Measurements from ENCODE around the gene LTF. TPM values are rescaled to one million over a fixed set of nuclear protein-coding genes. Genes with fewer than 3 reads are reported as not detected.
"Not testable (repeated sequence)": the region's sequence is repeated elsewhere in the genome, so short reads cannot be mapped to it uniquely, and the experiment has no call there.

Gene LTF
- polyA plus RNA-seq (ENCODE audit: insufficient read length in 4 of 4) = 1 to 10 TPM; 1.5 to 2.9 (median 2.3) TPM

DNA sequence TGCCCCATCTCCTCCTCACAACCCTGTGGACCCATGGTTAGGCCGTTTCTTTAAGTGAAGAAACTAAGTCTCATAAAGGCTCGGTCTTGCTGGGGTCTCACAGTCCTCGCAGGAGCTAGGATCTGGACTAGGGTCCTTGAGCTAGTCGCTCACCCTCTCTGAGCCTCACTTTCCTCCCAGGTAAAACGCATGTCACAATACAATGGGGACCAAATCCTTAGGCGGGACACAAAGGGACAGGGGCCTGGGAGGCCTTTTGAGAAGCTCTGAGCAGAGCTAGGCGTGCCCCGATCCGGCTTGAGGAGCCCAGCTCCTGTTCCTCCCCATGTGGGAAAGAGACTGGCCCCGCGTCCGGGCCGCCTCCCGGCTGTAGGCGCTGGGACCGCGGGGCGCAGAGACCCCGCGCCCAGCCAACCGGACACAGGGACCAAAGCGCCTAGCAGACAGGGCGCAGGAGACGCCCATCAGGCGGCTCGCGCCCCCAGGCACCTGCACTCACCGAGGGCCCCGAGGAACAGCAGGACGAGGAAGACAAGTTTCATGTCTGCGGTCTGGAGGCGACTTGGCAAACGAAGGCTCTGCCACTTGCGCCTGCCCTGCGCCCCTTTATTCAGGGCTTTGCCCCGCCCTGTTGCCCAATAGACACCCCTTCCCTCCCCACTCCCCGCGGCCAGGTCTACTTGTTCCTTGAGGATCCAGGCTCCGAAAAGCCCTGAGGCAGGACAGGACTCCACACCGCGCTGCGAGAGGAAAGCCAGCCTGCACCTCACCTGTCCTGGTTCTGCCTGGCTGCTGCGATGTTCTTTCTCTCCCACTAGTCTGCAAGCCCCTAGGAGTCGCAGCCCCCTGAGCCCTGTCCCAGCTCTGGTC is at the start of gene LTF:
Gene LTF (minus strand): TSS at position 580 of the 870 bp plus-strand sequence. CDS start 38 bp downstream, at position 542.
- DNase-seq (ENCODE audit: low read depth in 4 of 4, low spot score in 3 of 4) = no peak

DNA sequence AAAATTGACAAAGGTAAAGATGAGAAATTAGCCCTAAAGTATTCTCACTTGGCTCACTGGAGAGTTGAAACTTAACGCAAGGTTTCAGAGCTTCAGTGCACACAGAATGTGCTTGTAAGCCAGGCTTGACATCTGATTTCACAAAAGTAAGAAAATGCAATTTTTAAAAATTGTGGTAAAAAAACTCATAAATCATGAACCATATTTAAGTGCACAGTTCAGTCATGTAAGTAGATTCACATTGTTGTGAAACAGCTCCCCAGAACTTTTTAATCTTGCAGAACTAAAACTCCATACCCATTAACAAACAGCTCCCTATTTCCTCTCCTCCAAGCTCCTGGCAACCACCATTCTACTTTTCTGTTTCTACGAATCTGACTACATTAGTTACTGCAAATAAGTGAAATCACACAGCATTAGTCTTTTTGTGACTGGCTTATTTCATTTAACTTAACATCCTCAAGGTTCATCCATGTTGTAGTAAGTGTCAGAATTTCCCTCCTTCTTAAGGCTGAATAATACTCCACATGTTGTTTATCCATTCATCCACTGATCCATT is 47.6 kb upstream of the LTF start:
- no peak for DNase-seq (ENCODE audit: low read depth in 4 of 4, low spot score in 3 of 4)

DNA sequence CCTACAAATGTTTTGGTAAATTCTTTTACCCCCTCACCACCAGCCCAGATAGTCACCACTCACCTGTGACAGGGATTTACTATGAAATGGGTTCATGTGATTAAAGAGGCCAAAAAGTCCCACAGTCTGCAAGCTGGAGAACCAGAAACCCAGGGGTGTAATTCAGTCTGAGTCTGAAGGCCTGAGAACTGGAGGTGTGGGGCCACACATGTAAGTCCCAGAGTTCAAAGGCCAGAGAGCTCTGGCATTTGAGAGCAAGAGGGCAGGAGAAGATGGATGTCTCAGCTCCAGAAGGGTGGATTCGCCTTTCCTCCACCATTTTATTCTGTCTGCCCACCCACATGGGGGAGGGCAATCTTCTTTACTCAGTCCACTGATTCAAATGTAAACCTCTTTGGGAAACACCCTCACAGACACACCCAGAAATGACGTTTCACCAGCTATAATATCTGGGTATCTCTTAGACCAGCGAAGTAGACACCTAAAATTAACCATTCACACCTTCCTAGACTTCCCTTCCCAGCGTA is 45.0 kb upstream of the LTF start:
- DNase-seq (ENCODE audit: low read depth in 4 of 4, low spot score in 3 of 4) = no peak

DNA sequence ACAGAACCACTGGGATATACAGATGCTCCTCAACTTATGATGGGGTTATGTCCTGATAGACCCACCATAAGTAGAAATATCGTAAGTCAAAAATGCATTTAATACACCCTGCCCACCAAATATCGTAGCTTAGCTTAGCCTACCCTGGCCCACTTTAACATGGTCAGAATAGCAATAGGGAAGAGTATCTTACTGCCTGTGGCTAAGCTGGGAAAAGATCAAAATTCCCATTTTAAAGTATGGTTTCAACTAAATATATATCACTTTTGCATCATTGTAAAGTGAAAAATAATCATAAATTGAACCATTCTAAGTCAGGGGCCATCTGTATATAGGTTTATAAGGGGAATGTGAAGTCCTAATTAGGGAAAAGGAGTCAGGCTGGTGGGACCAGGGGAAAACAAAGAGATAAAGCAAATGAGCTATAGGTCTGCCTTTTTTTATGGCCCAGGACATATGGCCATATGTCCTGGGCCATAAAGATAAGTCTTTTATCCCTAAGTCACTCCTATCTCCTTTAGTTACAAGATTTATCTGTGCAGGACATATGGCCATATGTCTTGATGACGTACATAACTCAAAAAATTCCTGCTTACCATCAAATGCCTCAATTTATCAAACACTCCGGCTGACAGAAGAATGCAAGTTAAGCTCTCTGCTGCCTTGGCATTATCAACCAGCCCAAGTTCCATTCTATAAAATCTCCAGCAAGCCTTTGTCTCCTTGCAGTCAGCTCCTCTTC is 44.3 kb upstream of the LTF start:
- DNase-seq (ENCODE audit: low read depth in 4 of 4, low spot score in 3 of 4) = no peak

DNA sequence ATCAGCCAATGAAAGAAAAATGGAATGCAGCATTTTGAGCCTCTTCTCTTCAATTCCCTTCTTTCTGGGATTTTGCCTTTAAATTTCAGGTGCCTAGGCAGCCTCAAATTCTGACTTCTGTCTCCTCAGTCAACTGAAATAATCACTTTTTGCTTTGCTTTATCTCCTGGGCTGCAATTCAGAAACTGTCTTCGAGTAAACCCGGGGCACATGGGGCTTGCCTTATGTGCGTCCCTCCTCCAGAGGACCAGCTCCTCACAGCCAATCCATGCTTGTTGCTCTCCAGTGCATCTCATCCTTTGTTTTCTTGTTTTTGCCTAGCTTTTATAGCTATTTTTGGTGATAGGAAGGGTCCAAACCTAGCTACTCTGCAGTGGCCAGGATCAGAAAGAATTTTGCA is 41.8 kb upstream of the LTF start:
- no peak for DNase-seq (ENCODE audit: low read depth in 4 of 4, low spot score in 3 of 4)

DNA sequence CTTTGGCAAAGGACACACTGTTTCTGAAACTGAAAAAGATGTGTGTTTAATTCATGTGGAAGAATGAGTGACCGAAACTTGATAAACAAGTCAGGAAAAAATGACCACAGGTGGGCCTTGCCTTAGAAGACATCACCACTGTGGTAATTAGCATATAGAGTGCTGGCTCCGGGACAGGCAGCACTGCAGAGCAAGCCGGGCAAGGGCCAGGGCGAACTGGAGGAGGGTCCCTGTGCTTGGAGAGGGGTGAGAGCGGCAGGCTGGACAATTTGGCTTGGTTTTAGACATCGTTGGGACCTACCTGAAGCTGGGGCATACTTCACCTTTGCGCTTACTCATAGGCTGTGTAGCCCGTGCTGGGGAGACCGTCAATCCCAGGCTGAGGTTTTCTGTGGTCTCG is 41.2 kb upstream of the LTF start:
- no peak for DNase-seq (ENCODE audit: low read depth in 4 of 4, low spot score in 3 of 4)

DNA sequence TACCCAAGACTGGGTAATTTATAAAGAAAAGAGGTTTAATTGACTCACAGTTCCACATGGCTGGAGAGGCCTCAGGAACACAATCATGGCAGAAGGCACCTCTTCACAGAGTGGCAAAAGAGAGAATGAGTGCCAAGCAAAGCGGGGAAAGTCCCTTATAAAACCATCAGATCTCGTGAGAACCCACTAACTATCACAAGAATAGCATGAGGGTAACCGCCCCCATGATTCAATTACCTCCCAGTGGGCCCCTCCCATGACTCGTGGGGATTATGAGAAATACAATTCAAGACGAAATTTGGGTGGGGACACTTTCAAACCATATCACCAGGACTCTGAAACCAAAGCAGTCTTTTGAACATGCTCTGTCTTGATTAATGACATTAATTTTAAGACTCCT is 40.1 kb upstream of the LTF start:
- DNase-seq (ENCODE audit: low read depth in 4 of 4, low spot score in 3 of 4) = no peak

DNA sequence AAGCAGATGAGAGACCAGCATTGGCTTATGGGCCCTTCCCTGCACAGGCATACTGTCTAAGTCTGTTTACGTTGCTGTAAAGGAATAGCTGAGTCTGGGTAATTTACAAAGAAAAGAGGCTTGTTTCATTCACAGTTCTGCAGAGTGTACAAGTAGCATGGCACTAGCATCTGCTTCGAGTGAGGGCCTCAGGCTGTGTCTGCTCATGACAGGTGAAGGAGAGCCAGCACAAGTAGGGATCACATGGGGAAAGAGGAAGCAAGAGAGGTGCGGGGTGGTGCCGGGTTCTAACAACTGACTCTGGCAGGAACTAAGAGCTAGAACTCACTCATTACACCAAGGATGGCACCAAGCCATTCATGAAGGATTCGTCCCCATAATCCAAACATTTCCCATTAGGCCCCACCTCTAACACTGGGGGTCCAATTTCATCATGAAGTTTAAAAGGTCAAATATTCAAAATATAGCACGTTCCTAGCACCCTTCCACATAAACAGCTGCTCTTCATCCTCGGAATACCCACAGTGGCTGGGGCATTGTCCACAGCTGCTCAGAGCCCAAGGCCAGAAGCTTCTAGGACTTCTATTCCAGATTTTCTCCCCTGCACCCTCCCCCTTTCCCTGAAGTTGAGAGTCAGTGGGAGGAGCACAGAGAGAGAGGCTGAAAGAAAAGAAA is 38.6 kb upstream of the LTF start:
- no peak for DNase-seq (ENCODE audit: low read depth in 4 of 4, low spot score in 3 of 4)

DNA sequence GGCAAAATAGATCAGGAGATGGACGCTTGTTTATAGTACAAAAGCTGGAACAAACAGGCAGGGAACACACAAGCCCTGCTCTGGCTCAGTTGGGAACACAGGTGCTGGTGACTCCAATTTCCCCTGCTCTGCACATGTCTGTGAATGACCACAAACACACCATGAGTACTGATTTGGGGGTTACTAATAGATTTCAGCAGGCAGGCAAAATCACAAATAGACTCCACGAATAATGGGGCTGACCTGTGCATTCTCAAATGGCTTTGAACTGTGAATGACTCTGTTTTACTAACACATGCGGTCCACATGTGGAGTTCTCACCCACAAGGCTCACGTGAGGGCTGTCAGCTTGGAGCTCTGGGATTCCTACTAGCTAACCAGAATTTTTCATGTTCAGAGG is 37.0 kb upstream of the LTF start:
- no peak for DNase-seq (ENCODE audit: low read depth in 4 of 4, low spot score in 3 of 4)

DNA sequence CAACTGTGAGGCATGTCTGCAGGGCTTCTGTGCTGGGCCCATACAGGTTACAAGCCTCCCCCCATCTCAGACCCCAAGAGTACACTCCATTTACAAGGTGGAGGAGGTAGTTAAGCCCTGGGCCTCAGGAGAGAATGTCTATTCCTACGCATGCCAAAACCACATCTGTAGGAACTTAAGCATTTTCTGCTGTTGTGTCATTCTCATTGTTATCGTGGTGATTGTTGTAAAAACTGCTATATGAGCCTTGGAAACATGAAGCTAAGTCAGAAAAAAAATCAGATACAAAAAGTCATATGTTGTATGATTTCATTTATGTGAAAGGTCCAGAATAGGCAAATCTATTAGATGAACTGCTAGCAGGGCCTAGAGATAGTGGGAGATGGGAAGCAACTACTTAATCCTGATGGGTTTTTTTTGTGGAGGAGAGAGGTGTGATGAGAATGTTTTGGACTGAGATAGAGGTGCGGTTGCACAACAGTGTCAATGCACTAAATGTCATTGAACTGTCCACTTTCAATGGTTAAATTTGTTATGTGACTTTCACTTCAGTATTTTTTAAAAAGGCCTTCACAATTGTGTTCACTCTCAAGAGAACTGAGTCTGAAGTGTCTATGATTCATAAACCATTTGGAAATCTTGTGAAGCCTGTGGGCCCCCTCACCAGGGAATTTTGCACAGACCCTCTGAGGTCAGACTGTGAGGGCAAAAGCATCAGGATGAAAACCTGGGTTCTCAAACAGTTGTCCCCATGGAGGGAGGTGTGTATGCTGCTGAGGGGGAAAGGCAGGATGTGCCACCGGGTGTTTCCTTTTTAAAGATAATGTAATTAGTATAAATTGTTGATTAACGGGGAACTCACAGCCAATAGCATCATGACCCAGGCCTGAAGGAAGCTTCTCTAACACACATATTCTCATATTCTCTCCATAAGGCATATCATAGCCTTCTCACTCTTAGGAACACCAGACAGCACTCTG is 36.2 kb upstream of the LTF start:
- no peak for DNase-seq (ENCODE audit: low read depth in 4 of 4, low spot score in 3 of 4)

DNA sequence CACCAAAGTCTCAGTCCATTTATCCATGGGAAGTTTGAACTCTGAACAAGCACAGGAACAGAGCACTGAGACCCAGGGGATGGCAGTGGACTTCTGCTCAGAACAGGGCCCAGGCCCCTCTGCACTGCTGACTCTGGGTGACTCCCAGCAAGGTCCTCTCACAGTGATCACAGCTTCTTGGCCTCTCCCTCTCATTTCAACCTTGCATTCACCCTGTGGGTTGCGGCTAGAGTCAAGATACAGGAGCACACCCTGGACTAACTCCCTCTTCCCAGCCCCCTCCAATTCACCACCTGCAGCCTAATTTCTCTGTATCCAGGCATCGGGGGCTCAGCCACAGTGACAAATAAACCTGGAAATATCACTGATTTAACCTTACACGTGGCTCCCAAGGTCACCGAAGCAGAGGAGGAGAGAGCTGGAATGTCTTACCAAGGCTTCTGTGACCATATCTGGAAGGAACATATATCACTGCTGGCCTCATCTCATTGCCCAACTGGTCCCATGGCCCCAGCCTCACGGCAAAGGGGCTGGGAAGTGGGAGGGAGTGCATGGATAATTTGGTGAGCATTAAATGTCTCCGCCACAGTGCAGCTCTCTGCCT is 34.3 kb upstream of the LTF start:
- no peak for DNase-seq (ENCODE audit: low read depth in 4 of 4, low spot score in 3 of 4)

DNA sequence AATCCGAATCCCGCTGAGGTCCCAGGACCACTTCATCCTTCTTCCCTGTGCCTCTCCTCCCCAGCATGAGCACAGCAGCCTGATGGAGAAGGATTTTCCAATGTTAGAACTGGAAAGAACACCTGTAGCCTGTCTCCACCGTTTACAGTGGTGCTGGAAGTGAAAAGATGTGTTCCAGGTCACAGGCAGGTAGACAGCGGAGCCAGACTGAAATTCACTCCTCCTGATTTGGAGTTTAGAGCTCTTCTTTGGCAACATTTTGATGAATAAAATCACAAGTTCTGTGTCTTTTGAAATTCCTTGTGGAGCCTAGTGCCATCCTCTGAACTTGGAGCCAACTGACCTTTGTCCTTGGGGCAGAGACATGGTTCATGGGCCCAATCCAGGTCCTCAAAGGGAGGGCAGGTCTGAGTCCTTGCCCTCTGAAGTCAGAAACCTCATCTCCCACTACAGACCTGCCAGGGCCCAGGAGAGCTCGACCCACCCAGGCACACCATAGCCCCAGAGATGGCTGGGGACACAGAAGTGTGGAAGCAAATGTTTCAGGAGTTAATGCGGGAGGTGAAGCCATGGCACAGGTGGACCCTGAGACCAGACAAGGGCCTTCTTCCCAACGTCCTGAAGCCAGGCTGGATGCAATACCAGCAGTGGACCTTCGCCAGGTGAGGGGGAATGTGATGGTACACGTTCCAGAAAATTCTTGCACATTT is 33.0 kb upstream of the LTF start, which contains the start of gene RTP3:
Gene RTP3 (plus strand): TSS at position 421 of the 710 bp plus-strand sequence. CDS start 87 bp downstream, at position 508.
- DNase-seq (ENCODE audit: low read depth in 4 of 4, low spot score in 3 of 4) = no peak

DNA sequence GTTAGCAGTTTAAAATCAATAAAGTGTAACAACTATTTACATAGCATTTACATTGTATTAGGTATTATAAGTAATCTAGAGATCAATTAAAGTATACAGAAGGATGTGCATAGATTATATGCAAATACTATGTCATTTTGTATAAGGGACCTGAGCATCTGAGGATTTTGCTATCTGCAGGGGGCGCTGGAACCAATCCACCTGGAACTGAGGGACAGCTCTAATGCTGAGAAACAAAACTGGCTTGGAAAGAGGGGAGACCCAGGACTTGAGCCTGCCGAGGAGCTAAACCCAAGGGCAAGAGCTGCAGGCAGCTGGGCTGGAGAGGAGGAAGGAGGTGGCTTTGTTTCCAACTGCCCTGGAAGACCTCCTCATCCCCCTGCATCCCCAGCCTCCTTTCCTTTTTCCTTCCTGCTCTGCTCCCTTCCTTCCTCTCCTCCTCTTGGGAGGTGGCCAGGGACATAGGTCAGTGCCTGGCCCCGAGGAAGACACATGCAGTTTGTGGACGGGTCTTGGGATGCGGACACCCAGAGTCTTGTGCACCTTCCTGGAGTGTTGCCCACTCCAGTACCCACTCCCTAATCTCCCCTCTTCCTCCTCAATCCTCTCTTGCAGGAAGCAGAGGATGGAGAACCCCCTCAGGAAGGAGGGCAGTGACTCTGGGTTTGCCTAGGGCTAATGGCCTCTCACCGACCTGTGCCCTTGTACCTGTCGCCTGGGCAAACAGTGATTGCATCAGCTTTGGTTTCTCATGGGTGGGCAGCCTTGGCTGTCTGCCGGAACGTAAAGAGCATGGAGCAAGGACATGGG is 32.2 kb upstream of the LTF start:
- no peak for DNase-seq (ENCODE audit: low read depth in 4 of 4, low spot score in 3 of 4)

DNA sequence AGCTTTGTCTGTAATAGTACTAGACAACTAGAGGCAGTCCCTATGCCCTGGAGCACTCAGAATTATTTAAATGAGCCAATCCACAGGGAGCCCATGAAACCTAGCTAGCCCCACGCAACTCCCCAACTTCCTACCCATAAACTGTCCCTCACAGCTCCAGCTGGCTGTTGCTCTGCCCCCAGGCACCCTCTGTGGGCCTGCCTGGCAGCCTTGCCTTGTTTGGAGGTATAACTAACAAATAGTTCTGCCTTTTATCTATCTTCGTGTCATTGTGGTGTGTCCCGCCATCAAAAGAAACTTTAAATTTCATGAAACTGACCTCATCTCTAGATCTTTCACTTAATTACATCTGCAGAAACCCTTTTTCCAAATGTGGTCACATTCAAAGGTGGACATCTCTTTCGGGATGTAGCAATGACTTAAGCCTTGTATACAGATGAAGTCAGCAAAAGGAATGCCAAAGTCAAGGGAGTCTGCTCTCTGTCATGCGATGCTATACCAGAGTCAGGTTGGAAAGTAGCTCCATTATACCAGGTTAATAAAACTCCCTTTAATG is 31.3 kb upstream of the LTF start:
- DNase-seq (ENCODE audit: low read depth in 4 of 4, low spot score in 3 of 4) = no peak

DNA sequence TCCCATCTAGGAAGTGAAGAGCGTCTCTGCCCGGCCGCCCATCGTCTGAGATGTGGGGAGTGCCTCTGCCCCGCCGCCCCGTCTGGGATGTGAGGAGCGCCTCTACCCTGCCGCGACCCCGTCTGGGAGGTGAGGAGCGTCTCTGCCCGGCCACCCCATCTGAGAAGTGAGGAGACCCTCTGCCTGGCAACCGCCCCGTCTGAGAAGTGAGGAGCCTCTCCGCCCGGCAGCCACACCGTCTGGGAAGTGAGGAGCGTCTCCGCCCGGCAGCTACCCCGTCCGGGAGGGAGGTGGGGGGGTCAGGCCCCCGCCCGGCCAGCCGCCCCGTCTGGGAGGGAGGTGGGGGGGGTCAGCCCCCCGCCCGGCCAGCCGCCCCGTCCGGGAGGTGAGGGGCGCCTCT is 29.8 kb upstream of the LTF start:
- DNase-seq (ENCODE audit: low read depth in 4 of 4, low spot score in 3 of 4) = not testable (repeated sequence)

DNA sequence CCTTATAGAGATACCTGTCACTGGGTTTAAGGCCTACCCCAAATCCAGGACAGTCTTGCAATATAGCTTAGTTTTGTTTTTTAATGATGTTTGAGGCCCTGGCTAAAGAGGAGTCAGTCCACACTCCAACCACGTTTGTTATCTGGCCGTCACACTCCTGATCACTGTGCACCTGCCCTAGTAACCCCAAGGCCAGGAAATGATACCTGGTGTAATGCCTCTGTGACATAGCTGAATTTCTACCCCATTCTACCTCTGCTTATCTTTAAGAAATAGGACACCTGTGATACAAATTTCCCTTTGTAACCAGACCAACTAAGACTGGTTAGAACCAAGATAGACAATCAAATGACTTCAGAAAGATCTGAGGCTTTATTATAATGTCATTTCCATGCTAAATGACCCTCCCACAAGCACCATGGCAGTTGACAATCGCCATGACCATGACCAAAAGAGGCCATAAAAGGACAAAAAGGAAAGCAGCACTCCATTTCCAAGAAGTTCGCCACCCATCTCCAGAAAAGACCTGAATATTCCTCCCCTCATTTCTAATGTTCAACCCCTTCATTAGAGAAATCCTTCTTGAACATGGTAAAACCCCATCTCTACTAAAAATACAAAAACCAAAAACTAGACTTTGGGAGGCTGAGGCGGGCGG is 28.3 kb upstream of the LTF start:
- DNase-seq (ENCODE audit: low read depth in 4 of 4, low spot score in 3 of 4) = no peak
